Occipital lobe (tissue), 2 donors: ENCODE results near the gene ZSCAN22. TPM values are rescaled to one million over a fixed set of nuclear protein-coding genes. Genes with fewer than 3 reads are reported as not detected.
"Not testable (repeated sequence)": the region's sequence is repeated elsewhere in the genome, so short reads cannot be mapped to it uniquely, and the experiment has no call there.

Source experiments
- DNase-seq: peaks from one replicate; lab custom pipeline; 2025; lab: John Stamatoyannopoulos, UW
- total RNA-seq: library from RNA; depleted of rRNA; stranded (reverse); fragments of >200 nt; gene quantifications from one replicate; pipeline ENCODE4 v1.2.3, GENCODE V29; 2014

Gene ZSCAN22
- total RNA-seq = 3.0 TPM

DNA sequence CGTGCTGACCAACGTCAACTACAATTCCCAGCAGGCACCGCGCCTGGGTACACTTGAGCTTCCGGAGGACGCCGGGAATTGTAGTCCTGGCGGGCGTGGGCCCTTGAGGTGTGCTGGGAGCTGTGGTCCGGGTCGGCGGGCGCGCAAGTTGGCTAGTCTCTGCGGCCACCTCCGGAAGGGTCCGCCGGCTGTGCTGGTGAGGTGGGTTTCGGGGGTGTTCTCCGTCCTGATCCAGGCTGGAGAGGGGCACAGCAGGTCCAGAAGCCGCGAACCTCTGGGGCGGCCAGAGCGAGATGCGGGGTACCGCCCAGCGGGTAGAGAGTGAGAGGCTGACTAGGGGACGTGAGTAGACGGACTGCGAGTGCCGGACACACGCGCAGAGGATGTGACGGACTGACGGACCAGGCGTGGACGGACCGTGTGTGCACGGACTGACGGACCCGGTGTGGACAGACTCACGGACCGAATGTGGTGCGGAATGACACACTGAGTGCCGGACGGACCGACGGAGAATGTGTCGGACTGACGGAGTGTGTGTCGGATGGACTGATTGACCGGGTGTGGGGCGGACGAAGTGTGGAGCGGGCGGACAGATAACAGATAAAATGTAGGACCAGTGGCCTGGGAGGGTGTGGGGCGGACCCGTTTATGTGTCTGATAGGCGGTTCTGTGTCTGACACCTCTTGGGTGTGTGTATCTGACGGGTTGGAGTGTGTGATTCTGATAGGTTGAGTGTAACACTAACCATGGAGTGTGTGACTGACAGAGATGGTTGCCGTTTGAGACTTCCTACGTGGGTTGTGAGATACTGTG, at the start of gene ZSCAN22:
TSS of gene ZSCAN22 (plus strand) at position 81 of the 813 bp plus-strand sequence. CDS start 7,809 bp downstream, outside the sequence.
- peak; percentile 94 for DNase-seq

DNA sequence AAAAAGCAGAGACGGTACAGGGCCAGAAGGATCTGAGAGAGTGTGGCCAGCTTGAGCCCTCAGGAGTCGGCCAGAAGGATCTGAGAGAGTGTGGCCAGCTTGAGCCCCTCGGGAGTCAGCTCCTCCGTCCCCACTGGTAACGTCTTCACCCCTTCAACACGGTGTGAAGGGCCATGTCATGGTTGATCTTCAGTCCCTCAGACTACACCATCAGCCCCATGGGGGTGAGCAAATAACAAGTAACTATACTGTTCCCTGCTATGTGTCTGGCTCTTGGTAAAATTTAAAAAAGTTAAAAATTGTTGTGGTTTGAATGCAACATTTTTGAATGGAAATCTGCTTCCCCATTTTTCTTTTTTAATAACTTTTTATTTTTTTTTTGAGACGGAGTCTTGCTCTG, 49.6 kb upstream of the ZSCAN22 start:
- DNase-seq = no peak

DNA sequence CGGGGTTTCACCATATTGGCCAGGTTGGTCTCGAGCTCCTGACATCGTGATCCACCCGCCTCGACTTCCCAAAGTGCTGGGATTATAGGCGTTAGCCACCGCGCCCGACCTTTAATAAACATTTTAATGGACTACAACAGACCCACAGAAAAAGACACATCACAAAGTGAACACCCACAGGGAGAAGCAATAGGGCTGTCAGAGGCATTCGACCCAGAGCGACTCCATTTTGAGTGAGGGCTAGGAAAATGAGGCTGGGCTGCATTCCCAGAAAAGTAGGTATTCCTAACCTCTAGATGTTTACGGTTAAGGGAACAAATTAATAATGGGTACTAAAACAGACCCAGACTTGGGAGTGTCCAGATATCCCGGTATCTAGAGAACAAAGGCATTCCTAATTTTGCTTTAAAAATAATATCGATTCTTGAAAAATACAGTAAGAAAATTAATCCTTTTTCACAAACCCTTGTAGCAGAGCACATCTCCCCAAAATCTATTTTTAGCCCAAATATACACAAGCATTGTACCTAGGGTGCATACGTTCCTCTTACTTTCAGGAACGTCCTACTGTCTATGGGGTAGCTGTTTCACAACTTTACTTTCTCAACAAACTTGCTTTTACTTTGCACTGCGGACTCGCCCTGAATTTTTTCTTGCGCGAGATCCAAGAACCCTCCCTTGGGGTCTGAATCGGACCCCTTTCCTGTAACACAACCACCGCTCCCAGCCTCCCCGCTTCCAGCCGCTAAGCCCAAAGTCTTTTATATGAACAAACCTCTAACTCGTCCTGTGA, 48.9 kb upstream of the ZSCAN22 start:
- DNase-seq = no peak

DNA sequence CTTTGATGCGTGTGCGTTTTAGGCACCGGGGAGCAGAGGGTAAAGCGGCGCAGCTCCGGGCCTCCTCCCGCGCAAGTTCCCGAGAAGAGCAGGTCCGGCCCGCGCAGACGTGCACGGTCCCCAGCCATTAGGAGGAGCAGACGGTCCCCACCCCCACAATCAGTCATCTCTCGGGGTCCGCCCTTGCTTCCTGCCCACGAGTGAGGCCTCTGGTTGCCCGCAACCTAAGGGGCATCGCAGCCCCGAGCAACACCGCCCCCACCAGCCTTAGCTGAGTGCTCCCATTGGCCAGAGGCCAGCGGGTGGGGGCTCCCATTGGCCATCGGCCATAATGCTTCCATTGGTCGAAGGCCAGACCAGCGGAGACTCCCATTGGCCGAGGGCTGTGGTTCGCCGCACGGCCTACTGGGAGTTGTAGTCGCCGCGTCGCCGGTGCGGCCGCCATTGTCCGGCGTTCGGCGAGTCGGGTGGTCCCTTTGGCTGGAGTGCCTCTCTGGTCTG, 48.2 kb upstream of the ZSCAN22 start, which contains the start of gene ZNF8:
TSS of gene ZNF8 (plus strand) at position 415 of the 501 bp plus-strand sequence. CDS start 127 bp downstream, outside the sequence.
- DNase-seq = peak; percentile 92

DNA sequence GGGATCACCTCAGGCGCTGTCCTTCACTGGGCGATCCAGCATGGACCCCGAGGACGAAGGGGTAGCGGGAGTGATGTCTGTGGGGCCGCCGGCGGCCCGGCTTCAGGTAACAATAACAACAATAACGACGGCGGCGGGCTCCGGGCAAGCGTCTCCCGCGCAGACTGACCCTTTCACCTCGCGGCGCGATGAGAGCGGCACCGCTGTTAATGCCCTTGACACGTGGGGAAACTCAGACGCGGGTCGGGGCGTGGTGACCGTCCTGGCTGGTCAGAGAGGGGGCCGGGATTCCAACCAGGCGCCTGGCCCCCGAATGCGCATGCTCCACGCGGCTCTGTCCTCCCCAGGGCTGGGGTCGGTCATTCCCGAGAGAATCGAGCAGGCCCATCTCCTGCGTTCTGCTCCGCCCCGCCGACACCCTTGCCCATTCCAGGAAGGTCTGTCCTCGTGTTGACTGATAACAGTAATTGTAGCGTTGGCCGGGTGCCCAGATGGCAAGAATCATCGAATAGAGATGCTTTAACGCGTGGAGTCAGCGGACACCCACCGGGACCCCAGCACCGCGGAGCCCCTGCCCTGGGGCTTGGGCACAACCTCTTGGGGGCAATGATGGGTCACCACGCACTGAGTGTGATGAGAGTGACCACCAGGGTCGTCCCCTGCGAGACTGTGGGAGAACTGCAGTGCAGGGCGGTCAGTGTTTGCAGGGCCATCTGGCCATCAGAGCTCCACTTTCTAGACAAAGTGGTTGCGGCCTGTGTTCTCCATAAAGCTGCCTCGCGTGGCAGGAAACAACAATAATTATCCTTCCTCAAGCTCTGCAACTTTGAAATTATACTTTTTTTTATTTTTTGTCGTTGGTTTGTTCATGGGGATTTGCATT, 47.5 kb upstream of the ZSCAN22 start:
- DNase-seq = peak; percentile 60

DNA sequence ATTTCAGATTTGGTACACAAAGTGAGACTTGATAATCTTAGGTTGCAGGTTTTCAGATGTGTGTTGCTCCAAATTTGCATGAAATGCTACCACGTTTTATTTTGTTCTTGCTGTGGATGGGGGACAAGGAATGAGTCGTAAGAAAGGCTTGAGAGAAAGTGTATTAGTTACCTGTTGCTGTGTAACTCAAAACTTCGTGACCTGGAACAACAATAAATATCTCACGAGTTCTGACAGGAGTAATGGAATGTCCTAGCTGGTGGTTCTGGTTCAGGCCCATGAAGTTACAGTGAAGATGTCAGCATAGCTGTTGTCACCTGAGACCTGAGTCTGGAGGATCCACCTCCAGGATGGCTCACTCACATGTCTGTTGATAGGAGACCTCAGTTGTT, 46.9 kb upstream of the ZSCAN22 start:
- DNase-seq = no peak

DNA sequence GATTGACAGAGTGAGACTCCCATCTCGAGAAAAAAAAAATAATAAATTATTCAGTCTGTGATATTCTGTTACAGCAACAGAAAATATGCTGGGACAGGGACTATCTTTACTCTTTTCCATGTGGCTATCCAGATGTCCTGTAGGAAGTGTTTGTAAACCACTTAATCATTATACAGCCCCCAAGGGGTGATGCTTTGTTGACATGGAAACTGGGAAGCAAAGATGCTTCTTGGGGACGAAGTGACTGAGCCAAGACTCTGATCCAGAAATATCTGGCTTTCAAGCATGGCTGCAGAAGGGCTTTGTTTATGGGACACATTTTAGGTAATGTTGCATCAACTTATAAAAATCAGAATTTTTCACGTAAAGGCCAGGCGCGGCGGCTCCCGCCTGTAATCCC, 42.6 kb upstream of the ZSCAN22 start:
- DNase-seq = no peak

DNA sequence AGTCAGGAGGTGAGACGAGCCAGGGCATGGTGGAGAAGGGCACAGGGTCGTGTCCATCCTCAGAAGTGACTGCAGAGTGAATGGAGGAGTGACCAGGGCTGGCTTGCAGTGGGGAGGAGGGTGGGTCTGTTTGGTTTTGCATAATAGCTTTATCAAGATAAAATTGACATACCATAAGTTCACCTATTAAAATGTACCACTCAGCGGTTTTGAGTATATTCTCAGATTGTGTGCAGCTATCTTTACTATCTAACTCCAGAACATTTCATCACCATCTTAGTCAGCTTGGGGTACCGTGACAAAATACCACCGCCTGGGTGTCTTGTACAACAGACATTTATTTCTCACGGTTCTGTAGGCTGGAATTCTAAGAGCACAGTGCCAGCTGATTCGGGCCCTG, 34.9 kb upstream of the ZSCAN22 start:
- DNase-seq = no peak

DNA sequence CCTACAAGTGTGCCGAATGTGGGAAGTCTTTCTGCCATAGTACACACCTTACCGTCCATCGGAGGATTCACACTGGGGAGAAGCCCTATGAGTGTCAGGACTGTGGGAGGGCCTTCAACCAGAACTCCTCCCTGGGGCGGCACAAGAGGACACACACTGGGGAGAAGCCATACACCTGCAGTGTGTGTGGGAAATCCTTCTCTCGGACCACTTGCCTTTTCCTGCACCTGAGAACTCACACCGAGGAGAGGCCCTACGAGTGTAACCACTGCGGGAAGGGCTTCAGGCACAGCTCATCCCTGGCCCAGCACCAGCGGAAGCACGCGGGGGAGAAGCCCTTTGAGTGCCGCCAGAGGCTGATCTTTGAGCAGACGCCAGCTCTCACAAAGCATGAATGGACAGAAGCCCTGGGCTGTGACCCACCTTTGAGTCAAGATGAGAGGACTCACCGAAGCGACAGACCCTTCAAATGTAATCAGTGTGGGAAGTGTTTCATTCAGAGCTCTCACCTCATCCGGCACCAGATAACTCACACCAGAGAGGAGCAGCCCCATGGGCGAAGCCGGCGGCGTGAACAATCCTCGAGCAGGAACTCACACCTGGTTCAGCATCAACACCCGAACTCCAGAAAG, 31.9 kb upstream of the ZSCAN22 start:
- DNase-seq = no peak

DNA sequence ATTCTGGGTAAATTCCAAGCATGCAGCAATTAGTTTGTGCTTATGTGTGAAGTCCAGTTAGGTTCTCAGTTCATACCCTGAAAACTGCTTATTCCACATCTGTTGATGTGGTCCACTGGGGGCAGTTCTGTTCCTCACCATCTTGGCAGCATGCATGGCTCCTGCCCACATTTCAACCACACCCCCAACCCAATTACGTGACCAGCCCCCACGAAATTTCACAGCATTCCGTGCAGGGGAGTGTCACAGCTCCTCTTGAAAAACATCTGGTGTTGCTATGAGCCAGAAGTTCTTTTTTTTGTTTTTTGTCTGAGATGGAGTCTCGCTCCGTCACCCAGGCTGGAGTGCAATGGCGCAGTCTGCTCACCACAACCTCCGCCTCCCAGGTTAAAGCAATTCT, 30.7 kb upstream of the ZSCAN22 start:
- no peak for DNase-seq

DNA sequence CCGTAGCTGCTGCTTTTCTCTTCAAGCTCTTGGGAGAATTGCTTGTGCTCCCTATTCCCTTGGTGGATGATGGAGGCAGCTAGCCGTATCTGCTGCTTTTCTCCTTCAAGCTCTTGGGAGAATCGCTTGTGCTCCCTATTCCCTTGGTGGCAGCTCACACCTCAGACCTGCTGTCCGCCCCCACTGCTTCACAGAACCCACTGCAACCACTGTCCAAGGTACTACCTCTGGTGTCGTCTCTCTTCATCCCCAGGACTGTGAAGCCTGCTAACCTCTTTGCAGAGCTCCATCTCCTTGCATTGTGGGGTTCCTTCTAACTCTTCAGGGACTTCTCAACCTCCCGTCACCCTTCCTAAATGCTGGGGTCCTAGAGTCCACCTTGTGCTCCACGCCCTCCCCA, 26.2 kb upstream of the ZSCAN22 start:
- DNase-seq = no peak

DNA sequence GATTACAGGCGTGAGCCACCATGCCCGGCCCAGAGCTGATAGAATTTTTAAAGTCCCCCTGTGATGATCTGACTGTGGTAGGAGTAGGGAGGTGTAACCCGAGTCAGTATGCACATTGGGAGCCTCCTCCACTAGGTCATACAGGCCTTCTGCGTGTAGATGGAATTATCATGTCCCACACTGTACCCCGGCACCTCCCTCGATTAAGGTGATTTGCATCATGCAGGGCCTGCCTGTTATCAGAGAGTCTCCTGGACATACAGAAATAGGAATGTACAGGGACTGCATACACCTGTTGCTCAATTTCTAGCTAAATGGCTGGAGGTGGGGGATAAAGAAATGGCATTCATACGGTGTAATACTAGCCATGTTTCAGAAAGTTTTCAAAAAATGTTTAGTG, 22.5 kb upstream of the ZSCAN22 start:
- DNase-seq = no peak

DNA sequence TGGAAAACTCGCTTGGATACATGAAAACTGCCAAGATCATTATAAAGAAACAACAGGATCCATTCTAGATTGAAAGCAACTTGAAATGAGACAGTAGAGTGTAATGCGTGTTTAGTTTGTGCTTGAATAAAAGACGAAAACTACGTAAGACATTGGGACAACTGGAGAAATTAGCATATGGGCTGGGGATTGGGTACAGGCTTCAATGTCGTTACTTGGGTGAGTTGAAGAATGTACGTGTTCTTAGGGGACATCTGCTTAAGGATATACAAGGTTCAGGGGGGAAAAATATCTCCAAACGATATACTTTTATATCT, 22.1 kb upstream of the ZSCAN22 start:
- no peak for DNase-seq

DNA sequence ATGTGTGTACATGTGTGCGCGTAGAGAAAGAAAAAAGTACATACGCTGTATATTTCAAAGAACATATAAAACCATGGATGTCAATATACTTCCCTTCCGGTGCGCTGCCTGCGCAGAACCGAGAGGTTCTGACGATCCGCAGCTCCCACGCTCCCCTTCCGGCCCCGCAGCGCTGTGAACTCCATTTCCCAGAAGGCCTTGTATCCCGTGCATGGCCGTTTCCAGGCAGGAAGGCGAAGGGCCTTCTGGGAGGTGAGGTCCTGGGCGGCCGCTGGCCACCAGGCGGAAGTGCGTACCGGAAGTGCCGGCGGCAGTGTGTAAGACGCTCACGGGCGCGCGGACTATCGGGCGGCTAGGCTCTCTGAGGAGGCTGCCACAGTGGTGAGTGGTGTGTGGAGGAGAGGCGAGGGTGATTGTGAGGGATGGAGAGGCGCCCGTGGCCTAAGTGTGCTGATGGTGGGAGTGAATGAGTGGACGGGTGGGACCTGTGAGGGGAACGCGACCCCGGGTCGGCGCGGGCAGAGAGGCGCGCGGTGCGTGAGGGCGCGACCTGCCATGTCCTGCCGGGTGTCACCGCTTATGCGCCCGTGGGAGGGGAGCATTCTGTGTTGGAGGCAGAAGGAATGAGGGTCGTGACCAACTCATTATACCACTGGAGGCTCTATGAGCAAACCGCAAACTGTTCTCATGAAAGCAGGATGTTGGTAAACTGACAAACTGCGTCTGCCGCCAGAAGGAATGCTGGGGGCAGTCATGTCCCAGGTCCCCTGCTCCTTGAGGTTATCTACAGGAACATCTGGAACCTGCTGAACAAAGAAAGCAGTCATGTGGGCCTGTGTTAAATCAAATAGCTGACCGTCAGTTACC, 21.5 kb upstream of the ZSCAN22 start, which contains the start of gene ERVK3-1:
TSS of gene ERVK3-1 (plus strand) at position 313 of the 867 bp plus-strand sequence. CDS start 6,792 bp downstream, outside the sequence.
- DNase-seq = peak; percentile 96

DNA sequence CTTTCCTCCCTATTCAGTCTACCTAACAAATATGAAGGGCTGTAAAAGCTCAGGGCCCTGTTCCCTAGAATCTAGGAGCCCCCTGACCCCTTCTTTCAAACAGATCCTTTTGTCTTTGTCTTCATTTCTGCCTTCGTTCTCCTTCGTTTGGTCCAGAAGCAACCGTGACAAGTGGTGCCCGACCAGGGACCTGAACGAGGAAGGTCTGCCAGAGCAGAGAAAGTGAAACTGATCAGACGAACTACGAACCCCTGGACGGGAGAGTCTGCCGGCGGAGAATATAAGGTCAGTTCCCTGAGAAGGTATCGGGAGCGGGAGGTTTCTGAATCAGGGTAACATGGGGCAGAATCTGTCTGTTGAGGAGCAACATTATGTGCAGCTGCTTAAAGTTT, 20.9 kb upstream of the ZSCAN22 start:
- no peak for DNase-seq

DNA sequence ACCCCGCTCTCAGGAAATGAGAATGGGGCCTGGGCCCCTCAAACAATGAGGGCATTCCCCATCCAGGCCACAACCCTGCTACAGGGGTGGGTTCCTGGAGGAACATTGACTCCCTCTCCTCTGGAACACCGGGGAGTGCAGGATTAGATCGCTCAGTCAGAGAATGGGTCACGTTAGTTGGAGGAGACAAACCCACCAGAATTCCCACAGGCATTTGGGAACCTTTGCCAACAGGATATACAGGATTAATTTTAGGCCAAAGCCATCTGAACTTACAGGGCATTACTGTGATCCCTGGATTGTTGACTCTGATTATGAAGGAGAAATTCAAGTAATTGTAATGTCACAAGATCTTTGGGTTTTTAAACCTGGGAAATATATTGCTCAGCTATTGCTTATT, 19.1 kb upstream of the ZSCAN22 start:
- no peak for DNase-seq

DNA sequence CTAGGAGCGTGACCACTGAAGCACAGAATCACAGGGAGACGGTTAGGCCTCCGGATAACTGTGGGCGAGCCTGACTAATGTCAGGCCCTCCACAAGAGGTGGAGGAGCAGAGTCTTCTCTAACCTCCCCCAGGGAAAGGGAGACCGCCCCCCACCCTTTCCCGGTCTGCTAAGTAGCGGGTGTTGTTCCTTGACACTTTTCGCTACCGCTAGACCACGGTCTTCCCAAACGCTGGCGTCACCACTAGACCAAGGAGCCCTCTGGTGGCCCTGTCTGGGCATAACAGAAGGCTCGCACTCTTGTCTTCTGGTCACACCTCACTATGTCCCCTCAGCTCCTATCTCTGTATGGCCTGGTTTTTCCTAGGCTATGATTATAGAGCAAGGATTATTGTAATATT, 16.1 kb upstream of the ZSCAN22 start:
- DNase-seq = not testable (repeated sequence)

DNA sequence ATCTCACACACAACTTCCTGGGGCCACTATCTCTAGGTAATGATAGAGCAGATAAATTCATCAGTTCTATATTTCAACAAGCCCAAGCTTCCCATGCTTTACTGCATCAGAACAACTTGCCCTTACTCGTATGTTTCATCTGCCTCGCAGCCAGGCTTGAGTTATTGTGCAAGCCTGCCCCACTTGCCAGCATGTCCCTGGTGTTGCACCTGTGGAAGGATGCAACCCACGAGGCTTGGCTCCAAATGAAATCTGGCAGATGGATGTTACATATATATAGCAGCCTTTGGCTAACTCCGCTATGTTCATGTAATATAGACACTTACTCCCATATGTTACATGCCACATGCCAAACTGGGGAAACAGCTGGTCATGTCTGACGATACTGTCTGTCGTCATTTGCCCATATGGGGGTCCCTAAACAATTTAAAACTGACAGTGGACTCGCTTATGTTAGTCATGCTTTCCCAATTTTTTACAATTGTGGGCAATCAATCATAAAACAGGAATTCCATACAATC, 15.4 kb upstream of the ZSCAN22 start:
- no peak for DNase-seq

DNA sequence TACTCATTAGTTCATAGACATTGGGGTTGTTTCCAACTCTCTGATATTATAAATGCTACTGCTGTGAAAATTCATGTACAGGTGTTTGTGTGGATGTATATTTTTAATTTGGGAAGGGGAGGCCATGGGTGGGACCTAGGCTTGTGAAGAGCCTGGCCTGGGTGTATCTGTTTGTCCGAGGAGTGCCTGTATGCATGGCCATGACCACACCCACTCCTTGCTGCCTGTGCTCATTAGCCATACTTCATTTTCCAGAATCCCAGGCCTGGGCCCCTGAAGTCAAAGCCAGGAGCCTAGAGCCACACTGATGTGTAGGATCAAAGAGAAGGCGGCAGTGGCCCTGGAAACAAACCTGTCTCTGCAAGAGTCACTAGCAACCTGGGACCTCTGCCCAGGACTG, 11.2 kb upstream of the ZSCAN22 start:
- DNase-seq = no peak
